ENCODE measurements around the gene CLRN3.

- TF ChIP-seq POLR2AphosphoS5 (IDR thresholded peaks at IDR 0.05) (no peak), POLR2A (IDR thresholded peaks at IDR 0.05) (no peak)
Measured at GRCh38 chr10:127852456-127852855, 40.3 kb downstream of the CLRN3 start.

All from breast epithelium (tissue), 3 donors.